Tibial artery (tissue), 4 donors: ENCODE results near the gene MYOM1.

Experiments used
- DNase-seq, 2 donors: peaks; one replicate each; pipeline ENCODE4 v3.0.0-alpha.2; 2019
- H3K27ac ChIP-seq, 2 donors: fragments of 200-600 bp; sonication (generic) in 1 of 2; 1 replicate in 1 of 2; 2 replicates in 1 of 2; pipeline ENCODE4 v1.5.1; 2018 to 2019; ENCODE audit warnings: mild to moderate bottlenecking in 1 of 2
- H3K27me3 ChIP-seq, 2 donors: fragments of 200-600 bp; sonication (generic) in 1 of 2; one replicate each; pipeline versions ENCODE4 v1.5.1 to v1.6.0; 2016 to 2019
- H3K36me3 ChIP-seq, 3 donors: fragments of 200-600 bp; sonication (generic) in 2 of 3; one replicate each; pipeline ENCODE4 v1.5.1; 2016 to 2019; ENCODE audit warnings: mild to moderate bottlenecking in 2 of 3
- H3K4me1 ChIP-seq, 4 donors: fragments of 200-600 bp; sonication (generic) in 2 of 4; 1 replicate in 3 of 4; 2 replicates in 1 of 4; pipeline ENCODE4 v1.5.1; 2016 to 2019
- H3K4me3 ChIP-seq, 2 donors: fragments of 200-600 bp; sonication (generic) in 1 of 2; 1 replicate in 1 of 2; 2 replicates in 1 of 2; pipeline ENCODE4 v1.5.1; 2018 to 2019; ENCODE audit warnings: mild to moderate bottlenecking in 2 of 2
- H3K9me3 ChIP-seq, 3 donors: fragments of 200-600 bp; sonication (generic) in 1 of 3; one replicate each; pipeline ENCODE4 v1.5.1; 2016 to 2019
- CTCF ChIP-seq, 2 experiments: fragments of 200-600 bp in 1 of 2; fragments of 450-650 bp in 1 of 2; IDR thresholded peaks; one replicate each; pipeline ENCODE4 v1.5.1; 2017 to 2019; ENCODE audit warnings: antibody characterized with exemption in 2 of 2, mild to moderate bottlenecking in 1 of 2, moderate library complexity in 1 of 2
- intact Hi-C: fragments of 100-400 bp; cut with DNase I; formaldehyde crosslinking; loops from one replicate; pipeline ENCODE4 v1.15.0; 2023; ENCODE audit warnings: low total_unique reads

Gene MYOM1

GRCh38 chr18:3230401-3231334 is 10.9 kb upstream of the MYOM1 start:
- no peaks in the 10 kb centered on the region for H3K4me1 ChIP-seq
- no peak for TF ChIP-seq CTCF (IDR thresholded peaks at IDR 0.05)
- no peaks in the 10 kb centered on the region for H3K36me3 ChIP-seq
- DNase-seq, result no peak
- no peak overlapping the region for H3K27ac ChIP-seq
- intact Hi-C loops, result loop anchor here (5.0 kb wide), 1 partner anchor 303 kb away; no protein-coding TSS in a partner anchor
- H3K27me3 ChIP-seq, result no peaks in the 10 kb centered on the region
- H3K9me3 ChIP-seq, result no peaks in the 10 kb centered on the region
- no peak overlapping the region for H3K4me3 ChIP-seq

GRCh38 chr18:3226048-3226447 is 6.3 kb upstream of the MYOM1 start:
- no peak for TF ChIP-seq CTCF (IDR thresholded peaks at IDR 0.05)
- H3K27me3 ChIP-seq, result no peaks in the 10 kb centered on the region
- DNase-seq, result no peak
- no peaks in the 10 kb centered on the region for H3K9me3 ChIP-seq
- no peak overlapping the region for H3K27ac ChIP-seq
- no peaks in the 10 kb centered on the region for H3K36me3 ChIP-seq
- intact Hi-C loops, result loop anchor here (10.0 kb wide), 1 partner anchor 61 kb away; no protein-coding TSS in a partner anchor
- peaks cover 0 to 3% (median 0%) of the 10 kb centered on the region in 4 donors for H3K4me1 ChIP-seq
- no peak overlapping the region for H3K4me3 ChIP-seq

- H3K4me3 ChIP-seq, result no peak overlapping the region
- no peak for TF ChIP-seq CTCF (IDR thresholded peaks at IDR 0.05)
- no peak overlapping the region for H3K27ac ChIP-seq
- no peak for DNase-seq
- no peaks in the 10 kb centered on the region for H3K27me3 ChIP-seq
- intact Hi-C loops, result loop anchor here (10.0 kb wide), 1 partner anchor 61 kb away; no protein-coding TSS in a partner anchor
- no peaks in the 10 kb centered on the region for H3K36me3 ChIP-seq
- no peaks in the 10 kb centered on the region for H3K9me3 ChIP-seq
- peaks cover 0 to 7% (median 0%) of the 10 kb centered on the region in 4 donors for H3K4me1 ChIP-seq
Measured at GRCh38 chr18:3225588-3225987, 5.8 kb upstream of the MYOM1 start.

- TF ChIP-seq CTCF (IDR thresholded peaks at IDR 0.05), result no peak
- H3K36me3 ChIP-seq, result no peaks in the 10 kb centered on the region
Measured at GRCh38 chr18:3224223-3224622, 4.5 kb upstream of the MYOM1 start.

GRCh38 chr18:3223356-3223755 is 3.6 kb upstream of the MYOM1 start:
- intact Hi-C loops, result loop anchor here (10.0 kb wide), 1 partner anchor 59 kb away; no protein-coding TSS in a partner anchor
- DNase-seq, result no peak
- no peaks in the 10 kb centered on the region for H3K36me3 ChIP-seq
- TF ChIP-seq CTCF (IDR thresholded peaks at IDR 0.05), result no peak
- H3K27ac ChIP-seq, result no peak overlapping the region
- H3K27me3 ChIP-seq, result no peaks in the 10 kb centered on the region
- no peak overlapping the region for H3K4me3 ChIP-seq
- no peaks in the 10 kb centered on the region for H3K9me3 ChIP-seq
- H3K4me1 ChIP-seq, result peaks cover 0 to 15% (median 0%) of the 10 kb centered on the region in 4 donors

More at GRCh38 chr18:3224223-3224622, 4.5 kb upstream of the MYOM1 start:
- intact Hi-C loops, result loop anchor here (10.0 kb wide), 1 partner anchor 59 kb away; no protein-coding TSS in a partner anchor
- no peak for DNase-seq
- peaks cover 0 to 15% (median 0%) of the 10 kb centered on the region in 4 donors for H3K4me1 ChIP-seq
- no peak overlapping the region for H3K27ac ChIP-seq
- H3K27me3 ChIP-seq, result no peaks in the 10 kb centered on the region
- no peaks in the 10 kb centered on the region for H3K9me3 ChIP-seq
- H3K4me3 ChIP-seq, result no peak overlapping the region
